OCI-LY3 (cell line): ENCODE results near the gene PCK2.

Experiments used
- EZH2phosphoT487 ChIP-seq: fragments of 200-600 bp; shearing (Covaris generic); IDR thresholded peaks from 2 replicates; pipeline ENCODE4 v1.6.1; 2018; ENCODE audit warnings: antibody characterized with exemption, mixed run types, low read depth
- TF ChIP-seq, protein P1 (sequence below): fragments of 200-600, 300-600 bp; sonication (generic); IDR thresholded peaks from 2 replicates; pipeline ENCODE4 v1.5.1; 2014; ENCODE audit warnings: antibody characterized with exemption, low read length, low read depth

DNA sequence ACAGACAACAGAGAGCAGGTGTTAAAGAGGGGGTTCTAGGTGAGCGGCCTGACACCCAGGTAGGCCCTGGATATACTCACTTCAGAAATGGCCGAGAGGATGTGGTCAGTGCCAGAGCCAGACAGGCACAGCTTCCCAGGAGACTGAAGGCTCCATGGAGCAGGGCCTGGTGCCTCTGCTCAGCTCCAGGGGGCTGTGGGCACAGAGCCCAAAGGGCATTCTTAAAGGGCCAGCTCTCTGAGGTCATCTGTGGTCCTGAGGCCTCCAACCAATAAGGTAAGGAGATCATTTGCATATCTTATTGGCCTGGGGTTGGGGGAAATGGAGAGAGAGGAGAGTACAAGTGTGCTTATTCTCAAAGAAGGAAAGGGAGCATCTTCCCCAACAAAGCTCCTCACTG, 9.7 kb upstream of the PCK2 start:
- TF ChIP-seq, protein P1, sequence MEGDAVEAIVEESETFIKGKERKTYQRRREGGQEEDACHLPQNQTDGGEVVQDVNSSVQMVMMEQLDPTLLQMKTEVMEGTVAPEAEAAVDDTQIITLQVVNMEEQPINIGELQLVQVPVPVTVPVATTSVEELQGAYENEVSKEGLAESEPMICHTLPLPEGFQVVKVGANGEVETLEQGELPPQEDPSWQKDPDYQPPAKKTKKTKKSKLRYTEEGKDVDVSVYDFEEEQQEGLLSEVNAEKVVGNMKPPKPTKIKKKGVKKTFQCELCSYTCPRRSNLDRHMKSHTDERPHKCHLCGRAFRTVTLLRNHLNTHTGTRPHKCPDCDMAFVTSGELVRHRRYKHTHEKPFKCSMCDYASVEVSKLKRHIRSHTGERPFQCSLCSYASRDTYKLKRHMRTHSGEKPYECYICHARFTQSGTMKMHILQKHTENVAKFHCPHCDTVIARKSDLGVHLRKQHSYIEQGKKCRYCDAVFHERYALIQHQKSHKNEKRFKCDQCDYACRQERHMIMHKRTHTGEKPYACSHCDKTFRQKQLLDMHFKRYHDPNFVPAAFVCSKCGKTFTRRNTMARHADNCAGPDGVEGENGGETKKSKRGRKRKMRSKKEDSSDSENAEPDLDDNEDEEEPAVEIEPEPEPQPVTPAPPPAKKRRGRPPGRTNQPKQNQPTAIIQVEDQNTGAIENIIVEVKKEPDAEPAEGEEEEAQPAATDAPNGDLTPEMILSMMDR: no peak
- TF ChIP-seq EZH2phosphoT487: no peak
